Glutamatergic neuron (in vitro differentiated cells): ENCODE measurements around the gene PCIF1. TPM values are rescaled to one million over a fixed set of nuclear protein-coding genes. Genes with fewer than 3 reads are reported as not detected.
"Not testable (repeated sequence)": the region's sequence is repeated elsewhere in the genome, so short reads cannot be mapped to it uniquely, and the experiment has no call there.

ENCODE experiments used
- DNase-seq: peaks from one replicate; pipeline ENCODE4 v3.0.0; 2022
- H3K27ac Mint-ChIP-seq: one replicate; pipeline ENCODE4 v1.8.0; 2020; ENCODE audit warnings: mild to moderate bottlenecking, mixed read lengths, inconsistent platforms; ENCODE audit not compliant: unreplicated experiment
- H3K27me3 Mint-ChIP-seq: one replicate; pipeline ENCODE4 v1.8.0; 2020; ENCODE audit warnings: mild to moderate bottlenecking, moderate library complexity, mixed read lengths, inconsistent platforms; ENCODE audit not compliant: unreplicated experiment
- H3K36me3 Mint-ChIP-seq: one replicate; pipeline ENCODE4 v1.8.0; 2020; ENCODE audit warnings: mild to moderate bottlenecking, mixed read lengths, inconsistent platforms; ENCODE audit not compliant: unreplicated experiment
- H3K4me1 Mint-ChIP-seq: one replicate; pipeline ENCODE4 v1.8.0; 2020; ENCODE audit warnings: mild to moderate bottlenecking, low read depth, mixed read lengths, inconsistent platforms; ENCODE audit not compliant: unreplicated experiment
- H3K4me3 Mint-ChIP-seq: one replicate; pipeline ENCODE4 v1.8.0; 2020; ENCODE audit warnings: mild to moderate bottlenecking, mixed read lengths, inconsistent platforms; ENCODE audit not compliant: unreplicated experiment
- H3K9me3 Mint-ChIP-seq: one replicate; pipeline ENCODE4 v1.8.0; 2020; ENCODE audit warnings: mild to moderate bottlenecking, moderate library complexity, mixed read lengths, inconsistent platforms; ENCODE audit not compliant: unreplicated experiment
- CTCF ChIP-seq: fragments of 200-600 bp; sonication (generic); IDR thresholded peaks from one replicate; pipeline ENCODE4 v1.5.0; 2021; ENCODE audit not compliant: partially characterized antibody, unreplicated experiment
- total RNA-seq: library from RNA; stranded (reverse); fragmentation: NEBNext Ultra II Directional; extraction: Animal tissue kit (Norgen Biotek cat#: 25700); gene quantifications from one replicate; pipeline ENCODE4 v1.2.1, GENCODE V29; 2021; ENCODE audit not compliant: unreplicated experiment

PCIF1 gene
- total RNA-seq, 1 donor from 2014 or later = 37.6 TPM

GRCh38 chr20:45994761-45995493 is 60.4 kb downstream of the PCIF1 start:
- no peak for TF ChIP-seq CTCF
- H3K36me3 Mint-ChIP-seq = no peaks in the 10 kb centered on the region
- no peak overlapping the region for H3K4me3 Mint-ChIP-seq
- peaks cover 5% of the 10 kb centered on the region for H3K9me3 Mint-ChIP-seq
- peaks cover 2% of the 10 kb centered on the region for H3K27me3 Mint-ChIP-seq
- H3K4me1 Mint-ChIP-seq = no peaks in the 10 kb centered on the region
- no peak overlapping the region for H3K27ac Mint-ChIP-seq
- DNase-seq = no peak

- not testable (repeated sequence) for DNase-seq, H3K27ac Mint-ChIP-seq, H3K4me3 Mint-ChIP-seq, H3K36me3 Mint-ChIP-seq, H3K9me3 Mint-ChIP-seq, H3K27me3 Mint-ChIP-seq, H3K4me1 Mint-ChIP-seq
Observed at GRCh38 chr20:45995495-45996097, 61.1 kb downstream of the PCIF1 start.

- Mint-ChIP-seq H3K27me3 (peaks cover 2% of the 10 kb centered on the region), H3K4me3 (no peak overlapping the region), H3K4me1 (peaks cover 5% of the 10 kb centered on the region), H3K9me3 (peaks cover 5% of the 10 kb centered on the region), H3K36me3 (no peaks in the 10 kb centered on the region), H3K27ac (no peak overlapping the region)
- TF ChIP-seq CTCF = no peak
- no peak for DNase-seq
Observed at GRCh38 chr20:45997187-45997586, 62.7 kb downstream of the PCIF1 start.

Other genes starting within 250 kb of the PCIF1 start
- not detected for gene WFDC13, start 232.6 kb upstream of the PCIF1 start, total RNA-seq
- gene WFDC10B, start 229.7 kb upstream of the PCIF1 start, total RNA-seq = not detected
- gene SPINT4, start 212.3 kb upstream of the PCIF1 start, total RNA-seq = not detected
- not detected for gene WFDC3, start 142.8 kb upstream of the PCIF1 start, total RNA-seq
- gene DNTTIP1, start 142.7 kb upstream of the PCIF1 start, total RNA-seq = 27.0 TPM
- 33.0 TPM for gene UBE2C, start 122.0 kb upstream of the PCIF1 start, total RNA-seq
- 0.64 TPM for gene TNNC2, start 107.4 kb upstream of the PCIF1 start, total RNA-seq
- gene SNX21, start 100.9 kb upstream of the PCIF1 start, total RNA-seq = 10.2 TPM
- 33.8 TPM for gene ACOT8, start 77.3 kb upstream of the PCIF1 start, total RNA-seq
- 7.9 TPM for gene ZSWIM3, start 77.1 kb upstream of the PCIF1 start, total RNA-seq
- 10.2 TPM for gene ZSWIM1, start 53.5 kb upstream of the PCIF1 start, total RNA-seq
- 1.2 TPM for gene SPATA25, start 47.1 kb upstream of the PCIF1 start, total RNA-seq
- gene NEURL2, start 43.5 kb upstream of the PCIF1 start, total RNA-seq = 3.5 TPM
- gene CTSA, start 43.3 kb upstream of the PCIF1 start, total RNA-seq = 63.7 TPM
- gene PLTP, start 22.5 kb upstream of the PCIF1 start, total RNA-seq = 29.7 TPM
- gene ZNF335, start 37.5 kb downstream of the PCIF1 start, total RNA-seq = 23.1 TPM
- 0.17 TPM for gene MMP9, start 74.2 kb downstream of the PCIF1 start, total RNA-seq
- 10.4 TPM for gene SLC12A5, start 94.5 kb downstream of the PCIF1 start, total RNA-seq
- gene NCOA5, start 155.3 kb downstream of the PCIF1 start, total RNA-seq = 42.9 TPM
- 1.2 TPM for gene CD40, start 183.6 kb downstream of the PCIF1 start, total RNA-seq